GM19023 (cell line): Measurements from ENCODE around the gene TBC1D2.
A peak's percentile ranks its signal among the peaks of the same experiment; 100 is the strongest.
"Not testable (repeated sequence)": the region's sequence is repeated elsewhere in the genome, so short reads cannot be mapped to it uniquely, and the experiment has no call there.

Experiments used
- ATAC-seq: cut with Tn5 transposase; IDR thresholded peaks from one replicate; pipeline ENCODE4 v1.9.1; 2021; ENCODE audit warnings: mild to moderate bottlenecking, moderate library complexity; ENCODE audit not compliant: unreplicated experiment

TBC1D2 gene, protein sequence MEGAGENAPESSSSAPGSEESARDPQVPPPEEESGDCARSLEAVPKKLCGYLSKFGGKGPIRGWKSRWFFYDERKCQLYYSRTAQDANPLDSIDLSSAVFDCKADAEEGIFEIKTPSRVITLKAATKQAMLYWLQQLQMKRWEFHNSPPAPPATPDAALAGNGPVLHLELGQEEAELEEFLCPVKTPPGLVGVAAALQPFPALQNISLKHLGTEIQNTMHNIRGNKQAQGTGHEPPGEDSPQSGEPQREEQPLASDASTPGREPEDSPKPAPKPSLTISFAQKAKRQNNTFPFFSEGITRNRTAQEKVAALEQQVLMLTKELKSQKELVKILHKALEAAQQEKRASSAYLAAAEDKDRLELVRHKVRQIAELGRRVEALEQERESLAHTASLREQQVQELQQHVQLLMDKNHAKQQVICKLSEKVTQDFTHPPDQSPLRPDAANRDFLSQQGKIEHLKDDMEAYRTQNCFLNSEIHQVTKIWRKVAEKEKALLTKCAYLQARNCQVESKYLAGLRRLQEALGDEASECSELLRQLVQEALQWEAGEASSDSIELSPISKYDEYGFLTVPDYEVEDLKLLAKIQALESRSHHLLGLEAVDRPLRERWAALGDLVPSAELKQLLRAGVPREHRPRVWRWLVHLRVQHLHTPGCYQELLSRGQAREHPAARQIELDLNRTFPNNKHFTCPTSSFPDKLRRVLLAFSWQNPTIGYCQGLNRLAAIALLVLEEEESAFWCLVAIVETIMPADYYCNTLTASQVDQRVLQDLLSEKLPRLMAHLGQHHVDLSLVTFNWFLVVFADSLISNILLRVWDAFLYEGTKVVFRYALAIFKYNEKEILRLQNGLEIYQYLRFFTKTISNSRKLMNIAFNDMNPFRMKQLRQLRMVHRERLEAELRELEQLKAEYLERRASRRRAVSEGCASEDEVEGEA

DNA sequence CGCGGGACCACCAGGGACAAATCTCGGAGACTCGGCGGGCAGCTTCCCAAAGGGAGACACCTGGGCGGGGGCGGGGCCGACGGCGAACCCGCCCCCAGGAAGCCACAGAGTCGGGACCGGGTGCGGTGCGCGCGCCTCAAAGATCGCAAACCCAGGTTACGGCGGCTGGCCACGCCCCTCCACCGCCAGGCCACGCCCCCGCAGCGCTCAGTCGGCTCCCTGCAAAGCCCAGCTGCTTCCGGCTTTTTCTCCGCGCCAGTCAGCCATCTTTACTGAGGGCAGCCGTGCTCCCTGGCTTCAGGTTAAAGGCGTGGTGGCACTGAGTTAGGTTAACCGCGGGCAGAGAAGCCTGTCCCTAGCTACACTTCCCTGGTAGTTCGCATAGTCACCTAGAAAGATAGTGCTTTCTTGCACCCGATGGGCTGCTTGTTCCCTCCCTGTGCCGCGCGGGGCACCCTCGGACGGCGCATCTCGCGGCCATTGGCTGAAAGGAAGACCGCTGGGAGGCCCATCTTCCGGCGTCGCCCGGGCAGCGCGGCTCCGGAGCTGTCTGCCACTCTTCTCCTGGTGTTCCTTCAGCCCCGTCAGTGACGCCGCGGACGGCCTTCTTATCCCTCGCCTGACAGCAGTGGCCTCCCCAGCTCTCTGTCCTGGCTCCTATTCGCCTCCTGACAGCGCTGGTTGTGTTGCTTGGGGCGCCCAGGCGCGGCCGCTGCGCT is at the start of gene TBC1D2:
TSS of gene TBC1D2 (minus strand) at position 72 of the 719 bp plus-strand sequence. CDS start 108 bp downstream, outside the sequence.
- ATAC-seq, result peak; percentile 86

DNA sequence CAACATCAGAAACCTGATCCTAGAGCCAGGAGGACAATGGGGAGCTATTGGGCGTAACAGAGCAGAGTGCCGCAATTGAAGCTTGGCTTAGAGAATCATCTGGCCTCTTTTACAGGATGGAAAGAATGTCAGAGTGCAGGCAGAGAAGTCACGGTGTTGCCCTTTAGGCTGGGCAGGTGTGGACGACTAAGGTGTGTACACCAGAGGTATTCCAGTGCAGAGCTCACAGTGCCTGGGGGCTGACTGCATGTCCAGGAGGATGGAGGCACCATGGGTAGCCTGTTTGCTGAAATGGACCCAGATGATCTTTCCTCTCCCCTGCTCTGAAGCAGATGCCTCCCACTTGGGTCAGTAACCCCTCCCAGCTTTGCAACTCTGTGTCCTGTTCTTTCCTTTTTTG is 48.9 kb upstream of the TBC1D2 start:
- no peak for ATAC-seq

DNA sequence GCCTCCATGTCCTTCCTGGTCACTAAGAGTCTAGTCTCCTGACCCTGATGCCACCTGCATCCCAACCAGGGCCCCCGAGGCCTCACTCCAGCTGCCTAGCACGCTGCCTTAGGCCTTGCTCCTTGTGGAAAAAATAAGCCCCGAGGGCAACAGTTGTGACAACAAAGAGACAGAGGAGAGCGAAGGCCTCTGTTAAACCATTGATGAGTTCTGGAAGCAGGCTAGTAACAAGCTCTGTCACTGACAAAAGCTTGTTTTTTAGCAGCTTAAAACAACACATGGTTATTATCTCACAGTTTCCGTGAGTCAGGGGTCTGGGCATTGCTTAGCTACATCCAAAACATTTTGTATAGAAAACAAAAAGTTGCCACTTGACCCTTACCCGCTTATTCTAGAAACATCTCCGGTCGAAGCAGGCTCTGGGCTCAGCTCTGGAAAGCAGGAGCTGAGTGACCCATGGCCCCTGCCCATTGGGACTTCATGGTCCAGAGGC is 48.2 kb upstream of the TBC1D2 start:
- no peak for ATAC-seq

DNA sequence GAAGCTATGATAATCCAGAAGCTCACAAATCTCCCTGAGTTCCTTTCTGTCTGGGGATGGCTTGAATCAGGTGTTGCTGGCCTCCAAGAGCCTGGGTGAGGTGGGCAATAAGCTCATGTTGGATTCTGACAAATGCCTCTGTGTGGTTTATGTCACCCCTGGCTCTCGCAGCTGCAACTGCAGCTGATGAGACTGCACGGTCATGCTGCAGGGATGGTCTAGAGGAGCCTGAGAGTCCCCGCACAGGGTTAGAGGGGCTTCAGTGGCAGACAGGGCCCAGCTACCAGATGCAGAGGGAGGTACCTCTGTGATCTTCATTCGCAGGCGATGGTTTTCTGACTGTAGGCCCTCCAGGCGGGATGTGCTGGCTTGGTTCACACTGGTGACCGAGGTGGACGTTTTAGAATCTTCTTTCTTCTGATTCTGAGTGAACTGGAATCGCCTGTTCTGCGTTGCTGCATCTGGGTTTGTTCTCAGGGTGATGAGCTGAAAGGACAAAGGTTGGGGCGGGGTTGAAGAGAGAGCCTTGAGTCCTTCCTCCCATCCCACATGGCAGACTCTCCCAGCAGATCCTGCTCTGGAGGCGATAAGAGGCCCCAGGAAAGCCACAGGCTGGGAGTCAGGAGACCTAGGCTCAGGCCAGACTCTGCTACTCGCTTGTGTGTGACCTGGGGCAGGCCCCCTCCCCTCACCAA is 47.6 kb upstream of the TBC1D2 start:
- no peak for ATAC-seq

DNA sequence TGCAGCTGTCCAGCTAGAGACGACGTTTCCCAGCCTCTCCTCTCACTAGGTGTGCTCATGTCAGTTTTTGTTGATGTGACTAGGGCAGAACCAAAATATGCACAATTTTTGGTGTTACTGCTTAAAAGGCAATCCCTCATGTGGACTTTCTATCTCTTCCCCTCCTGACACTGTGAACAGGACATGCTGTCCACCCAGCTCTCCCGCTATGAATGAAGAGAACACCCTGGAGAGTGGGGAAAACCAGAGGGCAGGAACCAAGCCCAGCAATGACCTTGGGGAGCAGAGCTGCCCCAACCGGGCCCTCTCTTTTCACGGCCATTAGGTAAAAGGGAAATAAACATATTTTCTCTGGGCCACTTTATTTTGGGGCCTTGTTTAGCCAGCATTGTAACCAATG is 46.7 kb upstream of the TBC1D2 start:
- no peak for ATAC-seq

DNA sequence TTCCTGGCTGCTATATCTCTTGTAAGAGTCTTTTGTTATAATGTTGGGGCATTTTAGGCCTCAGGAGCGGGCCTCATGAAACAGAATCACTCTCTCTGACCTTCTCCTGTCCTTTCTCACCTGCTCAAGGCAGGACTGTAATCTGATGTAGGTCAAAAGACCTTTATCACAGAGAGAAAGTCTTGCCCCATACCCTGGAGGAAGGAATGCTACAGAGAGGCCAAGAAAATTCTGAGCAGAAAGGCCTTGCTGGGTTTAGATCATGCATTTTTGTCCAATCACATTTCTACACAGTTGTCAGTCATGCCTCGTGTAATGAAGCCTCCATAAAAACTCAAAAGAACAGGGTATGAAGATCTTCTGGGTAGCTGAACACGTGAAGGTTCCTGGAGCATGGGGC is 45.2 kb upstream of the TBC1D2 start:
- no peak for ATAC-seq

DNA sequence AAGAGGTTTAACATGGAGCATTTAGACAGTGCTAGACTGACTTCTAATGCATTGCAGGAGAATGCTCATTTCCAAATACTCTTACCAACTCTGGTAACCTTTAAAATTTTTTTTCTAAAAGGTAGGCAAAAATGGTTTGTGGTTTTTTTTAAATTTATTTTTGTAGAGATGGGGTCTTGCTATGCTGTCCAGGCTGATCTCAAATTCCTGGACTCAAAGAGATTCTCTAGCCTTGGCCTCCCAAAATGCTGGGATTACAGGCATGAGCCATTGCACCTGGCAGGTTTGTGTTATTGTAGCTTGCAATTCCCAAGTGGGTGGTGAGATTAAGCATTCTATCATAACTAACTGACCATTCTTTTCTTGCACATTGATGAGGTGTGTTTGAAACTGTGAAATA is 43.0 kb upstream of the TBC1D2 start:
- no peak for ATAC-seq

DNA sequence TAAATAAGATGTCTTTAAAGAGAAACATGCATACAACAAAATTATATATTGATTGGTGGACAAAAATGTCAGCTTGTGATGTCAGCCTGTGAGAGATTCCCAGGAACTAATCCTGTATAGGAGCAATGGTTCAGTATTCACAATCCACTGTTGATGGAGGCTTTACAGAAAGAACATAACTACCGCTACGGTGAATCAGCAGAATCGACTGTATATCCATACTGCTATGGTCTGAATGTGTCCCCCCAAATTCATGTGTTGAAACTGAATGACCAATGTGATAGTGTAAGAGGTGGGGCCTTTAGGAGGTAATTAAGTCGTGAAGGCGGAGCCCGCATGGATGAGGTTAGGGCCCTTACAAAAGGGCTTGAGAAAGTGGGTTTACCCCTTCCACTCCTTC is 40.4 kb upstream of the TBC1D2 start:
- ATAC-seq, result no peak

DNA sequence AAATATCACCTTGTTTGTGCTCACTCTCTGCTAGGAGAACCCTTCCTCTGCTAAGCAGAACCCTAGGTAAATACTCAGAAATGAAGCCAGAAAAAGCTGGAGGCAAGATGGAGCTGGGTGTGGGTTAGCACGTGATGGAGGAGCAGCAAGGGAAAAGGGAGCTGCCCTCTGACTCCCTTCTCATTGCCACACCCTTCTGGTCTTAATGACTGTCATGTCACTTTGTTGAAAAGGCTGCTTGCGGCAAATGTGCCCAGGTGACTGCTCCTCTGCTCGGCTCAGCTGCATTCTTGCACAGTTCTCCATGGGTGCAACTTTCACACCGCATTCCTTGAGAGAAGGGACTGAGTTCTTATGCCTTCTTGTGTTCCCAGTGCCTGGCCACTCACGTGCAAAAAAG is 36.4 kb upstream of the TBC1D2 start:
- ATAC-seq, result no peak

DNA sequence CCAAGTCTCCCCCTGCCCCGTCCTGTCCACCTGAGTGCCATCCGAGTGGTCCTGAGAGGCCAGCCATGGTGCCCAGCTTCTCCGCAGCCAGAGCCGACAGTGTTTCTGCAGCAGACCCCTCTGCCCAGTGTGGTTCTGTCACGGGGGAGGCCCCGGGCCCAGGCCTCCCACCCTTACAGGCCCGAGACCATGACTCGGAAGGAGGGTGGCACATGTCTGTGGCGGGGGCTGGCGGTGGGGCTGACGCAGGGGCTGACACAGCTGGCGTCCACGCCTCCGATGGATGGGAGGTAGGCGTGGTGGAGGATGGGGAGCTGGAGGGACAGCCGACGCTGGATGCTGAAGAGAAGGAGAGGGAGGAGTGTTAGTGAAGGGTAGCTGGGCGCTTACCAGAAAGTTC is 35.0 kb upstream of the TBC1D2 start:
- no peak for ATAC-seq

DNA sequence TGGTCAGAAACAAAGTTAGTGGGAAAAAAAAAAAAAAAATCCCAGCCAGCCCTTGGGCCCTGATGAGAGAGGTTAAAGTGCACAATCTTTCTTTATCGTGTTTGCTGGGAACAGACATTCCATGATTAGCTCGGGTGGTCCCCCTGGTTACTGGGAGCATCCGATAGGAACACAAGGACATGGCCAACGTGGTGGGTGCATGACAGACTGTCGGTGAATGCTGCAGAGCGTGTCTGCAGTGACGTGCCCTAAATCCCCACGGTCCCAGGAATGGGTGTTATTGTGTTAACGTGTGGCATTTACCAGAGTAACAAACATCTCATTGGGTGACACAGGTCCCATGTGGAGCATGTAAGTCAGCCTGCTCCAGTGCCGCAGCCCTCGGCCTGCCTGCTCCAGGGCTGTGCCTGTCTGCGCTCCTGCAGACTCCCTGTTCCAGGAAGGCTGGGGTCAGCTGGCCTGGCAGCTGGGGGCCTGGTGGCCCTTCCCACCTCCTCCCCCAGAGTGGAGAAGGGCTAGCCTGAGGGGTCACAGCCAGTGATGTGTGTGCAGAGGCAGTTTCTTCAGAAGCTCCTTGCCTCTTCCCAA is 34.3 kb upstream of the TBC1D2 start:
- no peak for ATAC-seq

DNA sequence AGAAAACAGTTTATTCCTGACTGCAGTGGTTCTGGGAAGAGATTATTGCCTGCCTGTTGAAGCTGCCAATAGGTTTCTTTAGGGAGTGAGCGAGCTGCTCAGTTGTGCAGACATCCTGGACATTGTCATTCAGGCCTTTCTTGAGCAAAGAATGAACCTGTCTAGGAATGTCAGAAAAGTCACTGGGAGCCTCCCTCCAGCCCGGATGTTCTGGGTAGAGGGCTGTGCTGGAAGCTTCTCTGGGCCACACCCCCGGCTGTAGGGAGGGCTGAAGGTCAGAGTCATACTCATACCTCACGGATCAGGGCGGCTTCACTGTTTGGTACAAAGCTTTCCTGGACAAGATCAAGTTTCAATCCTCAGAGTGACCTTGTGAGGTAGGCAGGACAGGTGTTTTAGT is 33.4 kb upstream of the TBC1D2 start:
- ATAC-seq, result no peak

DNA sequence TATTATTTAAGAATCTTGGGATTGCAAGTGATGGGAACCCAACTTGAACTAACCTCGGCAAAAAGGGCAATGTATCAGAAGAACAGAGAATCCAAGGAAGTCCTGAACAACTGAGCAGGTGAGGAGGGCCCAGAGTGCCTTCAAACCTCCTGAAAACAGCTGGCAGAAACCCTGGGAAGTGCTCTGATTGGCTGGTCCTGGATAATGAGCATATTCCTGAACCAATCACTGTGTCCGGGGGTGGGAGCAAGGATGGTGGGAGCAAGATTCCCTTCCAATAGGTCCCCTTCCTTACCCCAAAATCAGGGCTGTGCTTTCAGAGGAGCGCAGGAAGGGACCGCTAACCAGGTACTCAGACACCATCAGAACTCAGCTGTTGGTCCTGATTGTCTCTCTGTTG is 31.9 kb upstream of the TBC1D2 start:
- ATAC-seq, result no peak

DNA sequence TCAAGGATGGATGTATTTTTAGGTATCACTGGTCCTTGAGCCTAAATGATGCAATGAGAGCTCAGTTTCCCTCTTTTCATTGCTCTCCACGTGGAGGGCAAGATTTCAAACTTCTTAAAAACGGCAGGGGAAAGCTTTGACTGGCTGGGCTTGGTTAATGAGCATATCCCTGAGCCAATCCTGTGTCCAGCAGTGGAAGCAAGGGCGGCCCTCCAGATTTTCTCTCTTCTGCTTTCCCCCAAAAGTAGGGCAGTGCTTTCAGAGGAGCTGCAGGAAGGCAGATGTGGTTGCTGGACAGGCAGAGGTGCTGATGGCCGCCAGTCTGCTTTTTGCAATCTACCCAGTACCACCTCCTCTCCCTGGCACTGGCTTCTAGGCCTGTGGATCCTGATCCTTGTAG is 30.0 kb upstream of the TBC1D2 start:
- no peak for ATAC-seq

DNA sequence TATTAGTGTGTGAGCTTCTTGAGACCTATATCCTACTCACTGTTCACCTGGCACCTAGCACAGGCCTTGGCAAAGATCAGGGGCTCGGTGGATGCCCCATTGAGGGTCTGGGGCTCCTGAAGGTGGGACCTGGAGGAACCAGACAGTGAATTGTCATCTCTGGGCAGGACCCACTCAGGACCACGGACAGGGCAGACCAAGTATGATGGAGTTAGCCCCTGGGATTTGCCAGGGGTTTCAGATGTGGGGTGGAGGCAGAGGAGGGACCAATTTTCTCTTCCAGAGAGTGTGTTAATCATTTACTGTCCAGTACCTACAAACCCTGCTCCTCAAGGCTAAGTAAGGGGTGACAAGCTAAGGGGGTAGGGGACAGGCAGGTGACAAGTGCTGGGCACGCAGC is 29.3 kb upstream of the TBC1D2 start:
- ATAC-seq, result no peak

DNA sequence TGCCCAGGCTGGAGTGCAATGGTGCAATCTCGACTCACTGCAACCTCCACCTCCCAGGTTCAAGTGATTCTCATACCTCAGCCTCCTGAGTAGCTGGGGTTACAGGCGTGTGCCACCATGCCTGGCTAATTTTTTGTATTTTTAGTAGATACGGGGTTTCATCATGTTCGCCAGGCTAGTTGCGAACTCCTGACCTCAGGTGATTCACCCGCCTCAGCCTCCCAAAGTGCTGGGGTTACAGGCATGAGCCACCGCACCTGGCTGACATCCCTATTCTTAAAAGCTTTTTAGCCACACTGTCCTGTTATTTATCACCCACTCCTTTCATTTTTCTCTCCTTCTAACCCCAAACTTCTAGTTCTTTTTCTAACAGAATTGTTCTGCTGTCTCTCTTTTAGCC is 27.7 kb upstream of the TBC1D2 start:
- not testable (repeated sequence) for ATAC-seq

DNA sequence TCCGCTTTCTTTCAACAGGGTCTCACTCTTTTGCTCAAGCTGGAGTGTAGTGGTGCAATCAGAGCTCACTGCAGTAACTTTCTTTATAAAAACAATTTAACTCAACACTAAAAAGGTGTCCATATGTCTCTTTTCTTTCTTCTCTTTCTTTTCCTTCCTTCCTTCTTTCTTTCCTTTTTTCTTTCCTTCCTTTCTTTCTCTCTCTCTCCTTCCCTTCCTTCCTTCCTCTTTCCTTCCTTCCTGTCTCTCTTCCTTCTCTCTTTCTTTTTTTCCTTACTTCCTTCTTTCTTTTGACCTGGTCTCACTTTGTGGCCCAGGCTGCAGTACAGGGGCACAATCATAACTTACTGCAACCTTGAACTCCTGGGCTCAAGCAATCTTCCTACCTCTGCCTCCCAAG is 25.8 kb upstream of the TBC1D2 start:
- no peak for ATAC-seq

DNA sequence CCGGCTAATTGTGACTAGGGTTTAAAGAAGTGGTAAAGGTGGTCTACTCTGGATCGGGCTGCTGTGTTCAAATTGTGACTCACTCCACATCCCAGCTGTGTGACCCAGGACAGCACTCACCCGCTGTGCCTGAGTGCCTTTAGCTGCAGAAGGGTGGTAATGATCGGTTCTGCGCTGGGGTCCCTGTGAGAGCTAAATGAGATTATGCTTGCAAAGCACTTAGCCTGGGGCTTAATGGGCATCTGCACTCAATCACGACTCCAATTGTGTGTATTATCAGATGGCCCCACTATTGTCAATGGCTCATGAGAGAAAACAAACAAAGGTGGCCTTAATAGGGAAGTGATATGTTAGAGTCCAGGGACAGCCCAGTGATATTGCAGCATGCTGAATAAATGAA is 25.1 kb upstream of the TBC1D2 start:
- no peak for ATAC-seq

DNA sequence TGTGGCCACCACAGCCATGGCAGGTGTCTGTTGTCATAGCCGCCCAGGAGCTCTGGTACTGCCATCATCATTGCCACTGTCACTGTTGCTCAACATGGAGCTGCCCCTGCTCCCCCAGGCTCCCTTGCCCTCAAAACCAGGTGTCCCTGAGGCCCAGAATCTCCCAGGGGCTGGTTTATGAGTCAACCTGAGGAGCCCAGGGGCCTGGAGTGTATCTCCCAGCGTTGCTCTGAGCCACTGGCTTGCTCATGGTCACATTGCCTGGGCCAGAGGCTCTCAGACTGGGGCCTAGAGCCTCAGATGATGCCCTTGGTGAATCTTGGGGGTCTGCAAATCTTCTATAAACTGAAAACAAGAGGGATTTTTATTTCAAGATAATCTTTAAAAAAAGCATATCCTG is 24.7 kb upstream of the TBC1D2 start:
- no peak for ATAC-seq

DNA sequence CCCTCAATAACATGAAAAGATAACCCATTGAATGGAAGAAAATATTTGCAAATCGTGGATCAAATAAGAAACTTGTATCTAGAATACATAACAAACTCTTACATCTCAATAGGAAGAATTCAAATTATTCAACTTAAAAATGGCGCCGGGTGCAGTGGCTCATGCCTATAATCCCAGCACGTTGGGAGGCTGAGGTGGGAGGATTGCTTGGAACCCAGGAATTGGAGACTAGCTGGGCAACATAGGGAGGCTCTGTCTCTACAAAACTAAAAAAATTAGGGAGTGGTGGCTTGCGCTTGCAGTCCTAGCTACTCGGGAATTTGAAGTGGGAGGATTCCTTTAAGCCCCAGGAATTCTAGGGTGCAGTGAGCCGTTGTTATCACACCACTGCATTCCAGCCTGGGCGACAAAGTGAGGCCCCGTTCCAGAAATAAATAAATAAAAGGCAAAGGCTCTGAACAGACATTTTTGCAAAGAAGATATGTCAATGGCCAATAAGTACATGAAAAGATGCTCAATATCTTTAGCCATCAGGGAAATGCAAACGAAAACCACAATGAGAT is 21.5 kb upstream of the TBC1D2 start:
- no peak for ATAC-seq
